Breast epithelium (tissue), 4 donors: ENCODE measurements around the gene PLPP7. TPM values are rescaled to one million over a fixed set of nuclear protein-coding genes. Genes with fewer than 3 reads are reported as not detected.
"Not testable (repeated sequence)": the region's sequence is repeated elsewhere in the genome, so short reads cannot be mapped to it uniquely, and the experiment has no call there.

Source experiments
- DNase-seq, 2 donors: peaks; one replicate each; pipeline ENCODE4 v3.0.0-alpha.2; 2019; ENCODE audit warnings: low spot score in 2 of 2
- H3K27ac ChIP-seq, 2 donors: fragments of 200-600 bp; sonication (generic) in 1 of 2; one replicate each; pipeline ENCODE4 v1.5.1; 2016 to 2019; ENCODE audit warnings: mild to moderate bottlenecking in 1 of 2
- H3K27me3 ChIP-seq, 2 donors: fragments of 200-600 bp; sonication (generic) in 1 of 2; one replicate each; pipeline versions ENCODE4 v1.5.1 to v1.6.0; 2017 to 2019; ENCODE audit warnings: control low read depth in 1 of 2, mild to moderate bottlenecking in 1 of 2
- H3K36me3 ChIP-seq: fragments of 200-600 bp; one replicate; pipeline ENCODE4 v1.5.1; 2019
- H3K4me1 ChIP-seq, 2 donors: fragments of 200-600 bp; sonication (generic); one replicate each; pipeline ENCODE4 v1.5.1; 2016 to 2019; ENCODE audit warnings: control low read depth in 1 of 2
- H3K4me3 ChIP-seq, 3 donors: fragments of 200-600 bp; sonication (generic); 1 replicate in 2 of 3; 2 replicates in 1 of 3; pipeline ENCODE4 v1.5.1; 2016 to 2019; ENCODE audit warnings: mild to moderate bottlenecking in 3 of 3, moderate library complexity in 2 of 3
- H3K9me3 ChIP-seq, 2 donors: fragments of 200-600 bp; sonication (generic) in 1 of 2; one replicate each; pipeline ENCODE4 v1.5.1; 2016 to 2019; ENCODE audit warnings: control low read depth in 1 of 2
- CTCF ChIP-seq, 3 donors: fragments of 450-650 bp; IDR thresholded peaks; one replicate each; pipeline ENCODE4 v1.5.1; 2016 to 2017; ENCODE audit warnings: antibody characterized with exemption in 3 of 3, mild to moderate bottlenecking in 3 of 3, moderate library complexity in 3 of 3
- POLR2A ChIP-seq: fragments of 450-650 bp; IDR thresholded peaks from one replicate; pipeline ENCODE4 v1.6.1; 2016; ENCODE audit warnings: antibody characterized with exemption, mild to moderate bottlenecking, moderate library complexity
- POLR2AphosphoS5 ChIP-seq, 3 donors: sonication (generic); formaldehyde crosslinking; IDR thresholded peaks; one replicate each; pipeline ENCODE4 v1.6.1; 2017; ENCODE audit warnings: antibody characterized with exemption in 3 of 3
- intact Hi-C: fragments of 100-400 bp; cut with DNase I; formaldehyde crosslinking; loops from one replicate; pipeline ENCODE4 v1.15.1; 2023; ENCODE audit warnings: low total_unique reads
- total RNA-seq, 3 donors: library from RNA; depleted of rRNA; stranded (reverse); fragments of >200 nt; gene quantifications; one replicate each; pipeline ENCODE4 v1.1.0, GENCODE V29; 2016

Gene PLPP7
- total RNA-seq, 3 donors from 2014 or later, result 5.0 to 14.1 (median 9.3) TPM

GRCh38 chr9:131262327-131263032, 27.0 kb upstream of the PLPP7 start:
- Histone ChIP-seq H3K27me3 (no peaks in the 10 kb centered on the region), H3K4me3 (no peak overlapping the region), H3K4me1 (no peaks in the 10 kb centered on the region), H3K27ac (no peak overlapping the region), H3K36me3 (no peaks in the 10 kb centered on the region), H3K9me3 (no peaks in the 10 kb centered on the region)
- intact Hi-C loops, result no loop called here
- DNase-seq, result no peak
- TF ChIP-seq POLR2AphosphoS5 (IDR thresholded peaks at IDR 0.05) (no peak), POLR2A (no peak), CTCF (IDR thresholded peaks at IDR 0.05) (no peak)

- H3K27ac ChIP-seq, H3K9me3 ChIP-seq, DNase-seq, H3K4me3 ChIP-seq, H3K36me3 ChIP-seq, H3K27me3 ChIP-seq, H3K4me1 ChIP-seq, intact Hi-C loops: not testable (repeated sequence)
Measured at GRCh38 chr9:131263033-131263343, 26.5 kb upstream of the PLPP7 start.

- intact Hi-C loops, result no loop called here
- no peaks in the 10 kb centered on the region for H3K27me3 ChIP-seq
- no peak for TF ChIP-seq POLR2A
- no peak for TF ChIP-seq CTCF (IDR thresholded peaks at IDR 0.05)
- no peak for TF ChIP-seq POLR2AphosphoS5 (IDR thresholded peaks at IDR 0.05)
- no peak overlapping the region for H3K27ac ChIP-seq
- no peaks in the 10 kb centered on the region for H3K9me3 ChIP-seq
- H3K4me1 ChIP-seq, result no peaks in the 10 kb centered on the region
- H3K4me3 ChIP-seq, result no peak overlapping the region
- DNase-seq, result no peak
- no peaks in the 10 kb centered on the region for H3K36me3 ChIP-seq
Measured at GRCh38 chr9:131263701-131264100, 25.8 kb upstream of the PLPP7 start.

- no peak overlapping the region for H3K27ac ChIP-seq
- H3K27me3 ChIP-seq, result no peaks in the 10 kb centered on the region
- intact Hi-C loops, result no loop called here
- no peaks in the 10 kb centered on the region for H3K9me3 ChIP-seq
- no peaks in the 10 kb centered on the region for H3K4me1 ChIP-seq
- H3K36me3 ChIP-seq, result no peaks in the 10 kb centered on the region
- TF ChIP-seq POLR2AphosphoS5 (IDR thresholded peaks at IDR 0.05) (no peak), CTCF (IDR thresholded peaks at IDR 0.05) (no peak), POLR2A (no peak)
- no peak overlapping the region for H3K4me3 ChIP-seq
- DNase-seq, result no peak
Measured at GRCh38 chr9:131264231-131264630, 25.3 kb upstream of the PLPP7 start.

GRCh38 chr9:131266266-131267229, 23.0 kb upstream of the PLPP7 start:
- intact Hi-C loops, result no loop called here
- Histone ChIP-seq H3K9me3 (no peaks in the 10 kb centered on the region), H3K27ac (peak overlapping the region in 1 of 2 donors; percentile 32), H3K4me1 (no peaks in the 10 kb centered on the region), H3K4me3 (no peak overlapping the region), H3K27me3 (no peaks in the 10 kb centered on the region), H3K36me3 (no peaks in the 10 kb centered on the region)
- TF ChIP-seq CTCF (IDR thresholded peaks at IDR 0.05) (no peak), POLR2A (no peak)
- no peak for DNase-seq
